ENCODE results near the gene CORO2A.

CORO2A gene, protein sequence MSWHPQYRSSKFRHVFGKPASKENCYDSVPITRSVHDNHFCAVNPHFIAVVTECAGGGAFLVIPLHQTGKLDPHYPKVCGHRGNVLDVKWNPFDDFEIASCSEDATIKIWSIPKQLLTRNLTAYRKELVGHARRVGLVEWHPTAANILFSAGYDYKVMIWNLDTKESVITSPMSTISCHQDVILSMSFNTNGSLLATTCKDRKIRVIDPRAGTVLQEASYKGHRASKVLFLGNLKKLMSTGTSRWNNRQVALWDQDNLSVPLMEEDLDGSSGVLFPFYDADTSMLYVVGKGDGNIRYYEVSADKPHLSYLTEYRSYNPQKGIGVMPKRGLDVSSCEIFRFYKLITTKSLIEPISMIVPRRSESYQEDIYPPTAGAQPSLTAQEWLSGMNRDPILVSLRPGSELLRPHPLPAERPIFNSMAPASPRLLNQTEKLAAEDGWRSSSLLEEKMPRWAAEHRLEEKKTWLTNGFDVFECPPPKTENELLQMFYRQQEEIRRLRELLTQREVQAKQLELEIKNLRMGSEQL

DNA sequence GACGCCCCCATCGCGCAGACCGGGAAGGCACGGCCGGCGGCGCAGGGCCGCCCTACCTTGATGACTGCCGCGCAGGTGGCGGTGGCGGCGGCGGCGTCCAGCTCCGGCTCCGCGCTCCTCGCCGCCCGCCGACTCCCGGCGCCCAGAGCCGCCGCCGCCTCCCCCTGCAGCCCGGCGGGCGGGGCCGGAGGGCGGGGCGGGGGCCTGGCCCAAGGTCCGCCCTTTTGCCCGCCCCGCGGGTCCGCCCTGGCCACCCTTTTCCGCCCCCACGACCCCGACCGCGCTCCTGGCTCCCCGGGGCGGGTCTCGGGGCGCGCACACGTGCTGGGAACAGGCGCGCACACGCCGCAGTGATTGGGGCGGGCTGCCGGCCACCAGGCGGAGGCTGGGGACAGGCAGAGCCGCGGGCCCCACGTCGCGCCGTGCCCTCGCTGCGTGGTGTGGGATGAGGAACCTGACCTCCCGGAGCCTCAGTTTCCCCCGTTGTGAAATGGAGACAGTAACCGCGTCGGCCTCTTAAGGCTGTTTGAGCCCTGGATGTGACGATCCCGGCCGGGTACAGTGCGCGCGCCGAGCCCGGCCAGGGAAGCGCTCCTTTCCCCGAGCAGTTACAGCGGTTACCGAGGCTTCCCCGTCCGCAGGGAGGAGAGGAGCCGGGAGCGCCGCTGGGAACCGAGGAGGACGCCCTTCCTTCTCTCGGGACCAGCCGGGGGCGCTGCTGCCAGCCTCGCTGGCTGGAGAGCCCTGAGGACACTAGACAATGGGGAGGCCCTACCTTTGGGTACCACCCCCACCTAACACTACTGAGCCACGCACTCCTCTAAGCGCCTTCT is at the start of gene CORO2A:
Gene CORO2A (minus strand): TSS at position 135 of the 833 bp plus-strand sequence. CDS start 34,977 bp downstream, outside the sequence.
- peak; percentile 97 for DNase-seq (ENCODE audit: low spot score)

DNA sequence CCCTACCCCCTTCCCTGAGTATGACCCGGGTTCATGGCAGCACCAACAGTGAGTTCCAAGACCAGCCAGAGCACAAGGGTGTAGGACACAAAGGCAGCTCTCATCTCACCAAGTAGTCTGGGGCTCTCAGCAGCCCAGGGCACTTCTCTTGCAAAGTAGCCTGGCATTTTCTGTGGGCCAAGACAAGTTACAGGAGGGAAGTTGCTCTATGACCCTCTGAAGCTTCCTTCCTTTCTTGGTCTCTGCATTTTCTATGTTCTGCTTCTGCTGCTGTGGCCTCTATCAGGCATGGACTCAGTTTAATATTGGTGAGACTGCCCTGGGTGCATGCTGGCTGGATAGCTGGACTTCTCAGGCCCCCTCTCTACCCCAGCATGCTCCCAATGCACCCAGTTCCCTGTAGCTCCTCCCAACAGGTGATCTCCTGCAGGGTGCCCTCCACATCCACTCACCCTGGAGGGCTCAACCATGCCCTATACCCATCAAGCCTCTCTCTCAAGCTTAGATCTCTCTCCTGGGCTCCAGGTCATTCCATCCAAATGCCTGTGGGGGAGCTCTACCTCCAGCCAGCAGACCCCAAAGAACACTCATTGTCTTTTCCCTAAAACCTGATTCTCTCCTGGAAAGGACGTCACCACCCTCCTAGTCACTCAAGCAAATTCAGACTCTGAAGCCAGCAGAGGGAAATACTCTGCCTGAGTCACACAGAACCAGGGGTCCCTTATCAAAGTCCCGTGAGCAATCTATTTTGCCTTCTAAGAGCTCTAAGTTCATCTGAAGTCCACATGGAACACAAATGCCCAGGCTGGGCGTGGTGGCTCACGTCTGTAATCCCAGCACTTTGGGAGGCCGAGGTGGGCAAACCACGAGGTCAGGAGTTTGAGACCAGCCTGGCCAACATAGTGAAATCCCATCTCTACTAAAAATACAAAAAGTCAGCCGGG is 49.2 kb upstream of the CORO2A start:
- DNase-seq (ENCODE audit: low spot score) = no peak

DNA sequence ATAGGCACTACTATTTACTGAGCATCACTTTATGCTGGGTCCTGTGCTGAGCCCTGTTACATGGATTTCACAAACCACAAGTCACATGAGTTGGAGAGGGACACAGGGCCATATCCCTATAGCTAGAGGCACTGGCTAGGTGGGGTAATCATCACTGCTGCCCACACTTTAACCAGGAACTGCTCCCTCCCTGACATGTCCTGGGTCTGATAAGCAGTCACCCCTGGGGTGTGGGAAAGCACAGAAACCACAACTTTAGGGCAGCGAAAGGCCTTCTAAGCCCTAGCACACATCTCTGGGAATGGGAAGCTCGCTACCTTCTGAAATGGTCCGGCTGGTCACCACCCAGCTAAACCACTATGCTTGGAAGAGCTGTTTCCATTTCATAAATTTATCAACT is 48.0 kb upstream of the CORO2A start:
- DNase-seq (ENCODE audit: low spot score) = no peak

DNA sequence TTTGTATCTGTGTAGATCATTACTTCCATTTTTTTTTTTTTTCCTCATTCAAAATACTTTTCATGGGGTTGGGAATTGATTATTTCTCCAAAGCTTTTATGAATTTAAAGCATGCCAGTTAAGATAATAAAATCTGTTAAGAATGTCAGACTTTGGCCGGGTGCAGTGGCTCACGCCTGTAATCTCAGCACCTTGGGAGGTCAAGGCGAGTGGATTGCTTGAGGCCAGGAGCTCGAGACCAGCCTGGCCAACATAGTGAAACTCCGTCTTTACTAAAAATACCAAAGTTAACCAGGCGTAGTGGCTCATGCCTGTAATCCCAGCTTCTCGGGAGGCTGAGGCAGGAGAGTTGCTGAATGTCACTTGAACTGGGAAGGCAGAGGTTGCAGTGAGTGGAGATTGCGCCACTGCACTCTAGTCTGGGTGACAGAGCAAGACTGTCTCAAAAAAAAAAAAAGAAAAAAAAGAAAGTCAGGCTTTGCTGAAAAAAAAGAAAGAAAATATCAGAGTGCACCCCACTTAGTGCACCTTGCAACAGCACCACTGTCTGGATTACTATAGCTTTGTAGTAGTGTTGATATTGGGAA is 44.6 kb upstream of the CORO2A start:
- DNase-seq (ENCODE audit: low spot score) = no peak

DNA sequence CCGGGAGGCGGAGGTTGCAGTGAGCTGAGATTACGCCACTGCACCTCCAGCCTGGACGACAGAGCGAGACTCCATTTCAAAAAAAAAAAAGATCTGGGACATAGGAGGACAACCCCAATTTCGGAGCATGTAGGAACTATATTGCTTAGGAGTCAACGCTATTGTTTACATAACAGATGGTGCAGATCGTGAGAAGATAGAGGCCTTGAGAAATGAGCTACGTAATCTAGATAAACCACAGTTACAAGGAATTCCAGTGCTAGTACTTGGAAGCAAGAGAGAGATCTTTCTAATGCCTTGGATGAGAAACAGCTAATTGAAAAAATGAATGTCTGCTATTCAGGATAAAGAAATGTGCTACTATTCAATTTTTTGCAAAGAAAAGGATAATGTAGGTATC is 42.7 kb upstream of the CORO2A start:
- DNase-seq (ENCODE audit: low spot score) = no peak

DNA sequence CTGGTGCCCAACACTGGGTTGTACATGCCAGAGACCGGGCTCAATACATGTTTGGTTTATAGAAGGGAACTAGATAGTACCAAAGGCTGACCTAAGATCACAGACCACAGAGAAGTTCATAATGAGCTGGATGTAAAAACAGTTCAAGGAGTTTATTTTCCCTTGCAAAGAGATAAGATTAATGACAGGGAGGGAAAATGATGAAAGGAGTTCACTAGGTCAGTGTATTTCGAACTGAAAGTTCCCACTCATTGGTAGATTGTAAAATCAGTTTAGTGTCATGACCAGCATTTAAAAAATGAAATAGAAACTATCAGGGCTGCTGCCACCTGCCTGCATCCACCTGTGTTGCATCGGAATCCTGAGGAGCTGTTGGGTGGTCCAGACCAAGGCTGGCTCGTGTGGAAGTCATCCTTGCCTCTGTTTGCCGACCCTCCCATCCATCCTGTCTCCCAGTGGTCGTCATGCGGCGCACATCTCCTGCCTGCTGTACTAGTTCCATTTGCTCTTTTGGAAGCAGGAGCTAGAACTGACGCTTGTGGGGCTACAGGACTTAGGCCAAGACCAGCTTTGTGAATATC is 41.9 kb upstream of the CORO2A start:
- DNase-seq (ENCODE audit: low spot score) = no peak

DNA sequence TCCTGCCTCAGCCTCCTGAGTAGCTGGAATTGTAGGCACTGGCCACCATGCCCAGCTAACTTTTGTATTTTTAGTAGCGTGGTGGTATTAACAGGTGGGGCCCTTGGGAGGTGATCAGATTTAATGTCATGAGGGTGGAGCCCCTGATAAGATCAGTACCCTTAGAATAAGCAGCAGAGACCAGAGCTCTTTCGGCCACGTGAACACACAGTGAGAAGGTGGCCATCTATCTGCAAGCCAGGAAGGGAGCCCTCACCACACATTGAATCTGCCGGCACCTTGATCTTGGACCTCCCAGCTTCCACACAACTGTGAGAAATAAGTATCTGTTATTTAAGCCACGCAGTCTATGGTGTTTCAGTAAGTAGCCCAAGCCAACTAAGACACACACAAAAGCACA is 40.5 kb upstream of the CORO2A start:
- DNase-seq (ENCODE audit: low spot score) = no peak

- peak; percentile 81 for DNase-seq (ENCODE audit: low spot score)
Measured at GRCh38 chr9:98231770-98232478, 39.5 kb upstream of the CORO2A start.

DNA sequence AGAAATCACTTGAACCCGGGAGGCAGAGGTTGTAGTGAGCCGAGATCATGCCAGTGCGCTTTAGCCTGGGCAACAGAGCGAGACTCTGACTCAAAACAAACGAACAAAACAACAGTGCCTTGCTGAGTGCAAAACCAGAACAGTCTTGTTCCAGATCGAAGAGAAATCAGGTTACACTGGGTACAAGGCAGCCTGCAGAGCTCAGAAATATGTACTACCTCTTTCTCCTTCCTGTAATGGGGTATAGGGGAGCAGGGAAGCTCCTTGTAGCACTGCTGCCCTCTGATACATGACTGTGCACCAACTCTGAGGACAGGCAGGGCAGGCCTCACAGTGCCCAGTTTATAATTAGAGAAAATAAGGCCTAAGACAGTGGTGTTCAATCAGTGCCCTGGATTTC is 38.4 kb upstream of the CORO2A start:
- no peak for DNase-seq (ENCODE audit: low spot score)

DNA sequence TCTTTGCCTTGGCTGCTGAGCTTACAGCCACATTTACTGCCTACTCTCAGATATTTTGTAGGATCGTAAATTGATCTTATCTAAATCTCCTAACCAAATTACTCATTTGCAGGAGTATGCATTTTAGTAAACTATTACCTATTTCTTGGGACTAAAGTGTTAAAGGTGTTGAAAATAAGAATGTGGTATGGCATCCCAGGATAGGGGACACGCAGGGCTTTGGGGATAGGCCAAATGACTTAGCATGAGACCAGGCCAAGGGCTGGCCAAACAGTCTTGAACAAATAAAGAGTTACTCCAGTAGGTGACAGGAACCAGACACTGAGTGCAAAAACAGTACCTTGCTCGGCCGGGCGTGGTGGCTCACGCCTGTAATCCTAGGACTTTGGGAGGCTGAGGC is 37.9 kb upstream of the CORO2A start:
- DNase-seq (ENCODE audit: low spot score) = no peak

GRCh38 chr9:98229620-98230019 is 37.2 kb upstream of the CORO2A start:
- no peak for DNase-seq (ENCODE audit: low spot score)

GRCh38 chr9:98229090-98229395 is 36.6 kb upstream of the CORO2A start:
- no peak for DNase-seq (ENCODE audit: low spot score)

GRCh38 chr9:98228392-98229089 is 36.1 kb upstream of the CORO2A start:
- no peak for DNase-seq (ENCODE audit: low spot score)

- DNase-seq (ENCODE audit: low spot score) = no peak
Measured at GRCh38 chr9:98227883-98228282, 35.4 kb upstream of the CORO2A start.

- DNase-seq (ENCODE audit: low spot score) = no peak
Measured at GRCh38 chr9:98226957-98227356, 34.5 kb upstream of the CORO2A start.

DNA sequence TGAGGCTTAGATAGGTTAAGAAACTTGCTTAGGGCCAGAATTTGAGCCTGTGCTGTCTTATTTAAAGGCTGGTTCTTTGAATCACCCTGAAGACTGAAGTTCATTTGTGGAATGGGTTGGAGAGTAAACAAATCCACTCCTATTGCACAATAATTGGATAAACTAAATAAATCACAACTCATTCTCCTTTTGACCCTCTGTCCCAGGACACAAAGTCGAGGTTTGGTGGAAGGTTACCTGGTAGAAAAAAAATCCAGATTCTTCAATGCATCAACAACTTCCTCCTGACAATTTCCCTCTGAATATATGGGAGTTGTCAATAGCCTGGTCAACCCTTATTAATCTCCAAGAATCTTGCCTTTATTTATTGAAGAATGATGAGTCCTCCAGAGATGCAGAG is 34.1 kb upstream of the CORO2A start:
- DNase-seq (ENCODE audit: low spot score) = no peak

DNA sequence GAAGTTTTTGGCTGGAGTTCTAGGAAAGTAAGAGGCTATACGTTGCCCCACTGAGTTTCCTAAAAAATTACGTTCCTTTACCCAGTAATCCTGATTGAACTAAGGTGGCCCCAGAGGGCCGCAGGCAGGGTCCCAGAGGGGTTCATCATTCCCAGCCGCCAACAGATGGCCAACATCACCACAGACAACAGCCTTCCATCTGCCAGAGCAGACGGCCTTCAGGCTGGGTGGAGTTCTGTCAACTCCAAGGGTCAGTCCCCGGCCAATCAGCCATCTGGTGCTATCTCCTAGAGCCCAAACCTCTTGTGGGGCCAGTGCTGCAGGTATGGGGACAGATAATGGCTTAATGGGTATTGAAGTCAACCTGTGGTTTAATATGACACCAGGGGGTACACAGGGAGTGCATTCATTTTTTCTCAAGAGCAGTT is 32.6 kb upstream of the CORO2A start:
- DNase-seq (ENCODE audit: low spot score) = no peak

DNA sequence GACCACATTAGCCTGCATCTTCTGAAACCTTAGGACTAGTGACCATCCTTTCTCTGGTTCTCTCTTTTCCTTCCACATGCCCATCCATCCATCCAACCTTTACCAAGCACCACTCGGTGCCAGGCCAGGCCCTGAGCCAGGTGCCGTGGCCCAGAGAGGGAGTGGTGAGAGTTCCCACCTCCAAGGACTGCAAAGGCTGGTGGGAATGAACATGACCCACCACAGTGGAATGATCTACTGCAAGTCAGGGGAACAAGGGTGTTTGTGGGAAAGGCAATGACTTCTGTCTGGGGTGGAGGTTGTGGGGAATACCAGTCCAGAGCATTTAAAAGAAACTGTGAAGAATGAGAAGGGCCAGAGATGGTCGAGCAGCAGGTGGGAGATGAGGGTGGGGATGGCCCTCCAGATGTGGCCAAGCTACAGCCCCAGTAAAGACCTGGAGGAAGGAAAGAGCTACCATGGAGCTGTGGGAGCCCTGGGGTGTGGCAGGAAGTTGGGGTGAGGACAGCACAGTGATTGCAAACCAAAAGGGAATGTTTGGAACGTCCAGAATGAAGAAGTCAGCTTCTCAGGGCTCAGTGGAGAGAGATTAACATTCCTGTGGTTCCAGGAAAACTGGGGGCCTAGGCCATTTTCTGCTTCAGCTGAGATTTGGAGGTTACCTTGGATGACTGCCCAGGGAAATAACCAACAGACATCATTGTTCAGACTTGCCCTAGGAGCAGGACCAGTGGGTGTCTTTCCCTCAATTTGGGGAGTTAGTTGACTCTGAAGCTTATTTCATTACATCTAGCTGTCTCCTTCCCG is 30.7 kb upstream of the CORO2A start:
- peak; percentile 95 for DNase-seq (ENCODE audit: low spot score)

GRCh38 chr9:98220911-98221310 is 28.5 kb upstream of the CORO2A start:
- no peak for DNase-seq (ENCODE audit: low spot score)
